ENCODE measurements around the gene NELL1. TPM values are rescaled to one million over a fixed set of nuclear protein-coding genes. Genes with fewer than 3 reads are reported as not detected.

The NELL1 gene
- total and polyA plus RNA-seq, 2 donors (not counting 3 experiments of a cell fraction or from before 2014, with no cell fraction given), result not detected

DNA sequence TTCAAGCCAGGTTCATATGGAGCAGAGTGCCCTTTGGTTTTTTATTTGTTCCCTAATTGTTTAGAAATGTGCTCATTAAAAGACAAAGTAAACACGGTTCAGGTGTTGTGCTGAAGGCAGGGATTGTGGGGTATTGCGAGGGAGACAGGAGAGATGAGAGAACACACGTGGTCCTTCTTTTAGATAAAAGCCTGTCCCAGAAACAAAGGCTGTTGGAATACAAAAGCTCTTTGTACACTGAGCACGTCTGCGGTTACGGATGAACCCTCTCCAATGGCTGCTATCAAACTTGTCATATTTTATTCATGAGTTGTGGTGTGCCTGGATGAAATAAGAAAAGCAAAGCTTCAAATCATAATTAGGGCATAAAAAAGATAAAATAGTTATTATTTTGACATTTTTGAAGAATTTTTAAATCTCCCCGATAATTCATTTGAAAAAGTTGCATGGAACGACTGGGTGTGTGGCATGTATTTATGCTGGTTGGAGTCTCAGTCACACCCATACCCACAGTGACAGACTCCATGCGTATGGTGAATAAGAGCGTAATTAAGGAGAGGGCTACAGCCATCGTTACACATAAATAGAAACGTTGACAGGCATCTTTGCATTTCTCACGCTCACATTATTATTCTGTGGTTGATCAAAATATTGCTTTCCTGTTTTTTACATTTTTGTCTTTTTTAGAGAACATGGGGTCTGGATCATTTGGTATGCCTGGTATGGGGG is 92.9 kb downstream of the NELL1 start:
- no TSS peak for BruUV-seq (replicated peaks)
- ChIA-PET POLR2A (no interaction called here), CTCF (no interaction called here)
- Histone ChIP-seq H3K9ac (replicated peaks; ENCODE audit: extremely low read depth, insufficient read depth, low read length) (no peak overlapping the region), H4K20me1 (replicated peaks; ENCODE audit: control insufficient read depth, extremely low read depth, insufficient read depth, low read length) (no peaks in the 10 kb centered on the region), H3K4me3 (replicated peaks in 1 of 3; ENCODE audit: insufficient read depth in 1 of 3, low read depth in 1 of 3, low read length in 3 of 3) (no peak overlapping the region), H3K4me2 (ENCODE audit: insufficient read depth, low read length) (no peak overlapping the region), H3K9me3 (replicated peaks; ENCODE audit: control insufficient read depth, insufficient read depth, low read length) (peaks cover 7% of the 10 kb centered on the region), H2AFZ (ENCODE audit: low read depth, low read length) (no peak overlapping the region), H3K9me1 (replicated peaks; ENCODE audit: control insufficient read depth, extremely low read depth, insufficient read depth, low read length) (no peaks in the 10 kb centered on the region), H3K36me3 (ENCODE audit: control insufficient read depth in 2 of 2, extremely low read depth in 1 of 2, insufficient read depth in 2 of 2, low read length in 2 of 2) (no peaks in the 10 kb centered on the region), H3K4me1 (ENCODE audit: control insufficient read depth, extremely low read depth, insufficient read depth, low read length) (no peaks in the 10 kb centered on the region), H3K27me3 (ENCODE audit: control insufficient read depth in 2 of 2, insufficient read depth in 2 of 2, low read length in 2 of 2) (no peaks in the 10 kb centered on the region), H3K79me2 (ENCODE audit: control insufficient read depth, insufficient read depth, low read length) (no peaks in the 10 kb centered on the region), H3K27ac (ENCODE audit: insufficient read depth, low read depth, low read length) (no peak overlapping the region)
- intact Hi-C loops (cut with micrococcal nuclease), result no loop called here
- no peak for DNase-seq (ENCODE audit: low read depth, low spot score)
- dilution Hi-C loops (cut with MboI; ENCODE audit: extremely low pct_ligation_motif_present, low sequenced_read_pairs), result no loop called here
- TF ChIP-seq, protein P1, sequence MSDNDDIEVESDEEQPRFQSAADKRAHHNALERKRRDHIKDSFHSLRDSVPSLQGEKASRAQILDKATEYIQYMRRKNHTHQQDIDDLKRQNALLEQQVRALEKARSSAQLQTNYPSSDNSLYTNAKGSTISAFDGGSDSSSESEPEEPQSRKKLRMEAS (IDR thresholded peaks at IDR 0.05; ENCODE audit: insufficient read depth, insufficient read length), result no peak
- TF ChIP-seq POLR2AphosphoS5 (IDR thresholded peaks at IDR 0.05; ENCODE audit: insufficient read depth, low read depth, low read length) (no peak), GATA2 (IDR thresholded peaks at IDR 0.05; ENCODE audit: insufficient read depth, insufficient read length, low read depth, low read length) (no peak), POLR2A (IDR thresholded peaks at IDR 0.05; ENCODE audit: low read depth, low read length) (no peak), JUN (IDR thresholded peaks at IDR 0.05; ENCODE audit: borderline replicate concordance, insufficient read depth, insufficient read length, low read depth) (no peak), FOS (IDR thresholded peaks at IDR 0.05; ENCODE audit: borderline replicate concordance, insufficient read depth, low read length) (no peak), EZH2 (IDR thresholded peaks at IDR 0.05; ENCODE audit: borderline replicate concordance, low read depth, low read length, severe bottlenecking) (no peak)
- no peak for FAIRE-seq

GRCh38 chr11:20762980-20763379 is 93.6 kb downstream of the NELL1 start:
- no peak for DNase-seq (ENCODE audit: low read depth, low spot score)
- Histone ChIP-seq H3K27me3 (ENCODE audit: control insufficient read depth in 2 of 2, insufficient read depth in 2 of 2, low read length in 2 of 2) (no peaks in the 10 kb centered on the region), H3K9ac (replicated peaks; ENCODE audit: extremely low read depth, insufficient read depth, low read length) (no peak overlapping the region), H3K4me2 (ENCODE audit: insufficient read depth, low read length) (no peak overlapping the region), H3K9me3 (replicated peaks; ENCODE audit: control insufficient read depth, insufficient read depth, low read length) (peaks cover 5% of the 10 kb centered on the region), H3K36me3 (ENCODE audit: control insufficient read depth in 2 of 2, extremely low read depth in 1 of 2, insufficient read depth in 2 of 2, low read length in 2 of 2) (no peaks in the 10 kb centered on the region), H3K79me2 (ENCODE audit: control insufficient read depth, insufficient read depth, low read length) (no peaks in the 10 kb centered on the region), H4K20me1 (replicated peaks; ENCODE audit: control insufficient read depth, extremely low read depth, insufficient read depth, low read length) (no peaks in the 10 kb centered on the region), H3K9me1 (replicated peaks; ENCODE audit: control insufficient read depth, extremely low read depth, insufficient read depth, low read length) (no peaks in the 10 kb centered on the region), H3K27ac (ENCODE audit: insufficient read depth, low read depth, low read length) (no peak overlapping the region), H3K4me1 (ENCODE audit: control insufficient read depth, extremely low read depth, insufficient read depth, low read length) (no peaks in the 10 kb centered on the region), H3K4me3 (replicated peaks in 1 of 3; ENCODE audit: insufficient read depth in 1 of 3, low read depth in 1 of 3, low read length in 3 of 3) (no peak overlapping the region), H2AFZ (ENCODE audit: low read depth, low read length) (no peak overlapping the region)
- POLR2A ChIA-PET, result no interaction called here
- CTCF ChIA-PET, result no interaction called here
- no peak for FAIRE-seq
- BruUV-seq (replicated peaks), result no TSS peak
- dilution Hi-C loops (cut with MboI; ENCODE audit: extremely low pct_ligation_motif_present, low sequenced_read_pairs) (no loop called here), intact Hi-C loops (cut with micrococcal nuclease) (no loop called here)
- TF ChIP-seq, protein P1 (IDR thresholded peaks at IDR 0.05; ENCODE audit: insufficient read depth, insufficient read length), result no peak
- TF ChIP-seq POLR2A (IDR thresholded peaks at IDR 0.05; ENCODE audit: low read depth, low read length) (no peak), POLR2AphosphoS5 (IDR thresholded peaks at IDR 0.05; ENCODE audit: insufficient read depth, low read depth, low read length) (no peak), FOS (IDR thresholded peaks at IDR 0.05; ENCODE audit: borderline replicate concordance, insufficient read depth, low read length) (no peak), CTCF (IDR thresholded peaks at IDR 0.05; ENCODE audit: extremely low read depth in 1 of 2, insufficient read depth in 1 of 2, low read depth in 1 of 2, low read length in 2 of 2) (no peak), MYC (IDR thresholded peaks at IDR 0.05; ENCODE audit: low read depth, low read length) (no peak), EZH2 (IDR thresholded peaks at IDR 0.05; ENCODE audit: borderline replicate concordance, low read depth, low read length, severe bottlenecking) (no peak), GATA2 (IDR thresholded peaks at IDR 0.05; ENCODE audit: insufficient read depth, insufficient read length, low read depth, low read length) (no peak), JUN (IDR thresholded peaks at IDR 0.05; ENCODE audit: borderline replicate concordance, insufficient read depth, insufficient read length, low read depth) (no peak)

Measured in endothelial cell of umbilical vein (primary cell).